Activated CD4-positive, alpha-beta memory T cell treated with anti-CD3 and anti-CD28 coated beads, Interleukin-2, amount 10 ng/mL, durations not matched to agents 7 days and 5 days (primary cell): ENCODE measurements around the gene SNX4. TPM values are rescaled to one million over a fixed set of nuclear protein-coding genes. Genes with fewer than 3 reads are reported as not detected.
"Not testable (repeated sequence)": the region's sequence is repeated elsewhere in the genome, so short reads cannot be mapped to it uniquely, and the experiment has no call there.

Source experiments
- CTCF ChIA-PET: fragments of 350-600 bp; sonication (Branson Sonifier 250); formaldehyde crosslinking; loops from one replicate; lab custom pipeline; 2021; ENCODE audit warnings: antibody characterized with exemption, inconsistent platforms; lab: Charles Lee
- POLR2A ChIA-PET: fragments of 350-600 bp; sonication (Branson Sonifier 250); formaldehyde crosslinking; loops from one replicate; lab custom pipeline; 2021; ENCODE audit warnings: antibody characterized with exemption; lab: Charles Lee
- DNase-seq: peaks from one replicate; pipeline ENCODE4 v3.0.0-alpha.2; 2020
- H3K27ac Mint-ChIP-seq: one replicate; pipeline ENCODE4 v1.8.0; 2021; ENCODE audit warnings: mild to moderate bottlenecking, mixed read lengths
- H3K27me3 Mint-ChIP-seq: one replicate; pipeline ENCODE4 v1.8.0; 2021; ENCODE audit warnings: mixed read lengths
- H3K36me3 Mint-ChIP-seq: one replicate; pipeline ENCODE4 v1.8.0; 2021; ENCODE audit warnings: low read depth, mixed read lengths
- H3K4me1 Mint-ChIP-seq: one replicate; pipeline ENCODE4 v1.8.0; 2021; ENCODE audit warnings: mixed read lengths
- H3K4me3 Mint-ChIP-seq: one replicate; pipeline ENCODE4 v1.8.0; 2021; ENCODE audit warnings: mild to moderate bottlenecking, mixed read lengths
- H3K9me3 Mint-ChIP-seq: one replicate; pipeline ENCODE4 v1.8.0; 2021; ENCODE audit warnings: mixed read lengths
- total RNA-seq, 2 experiments: library from RNA; stranded (reverse); gene quantifications; one replicate each; pipeline ENCODE4 v1.2.3, GENCODE V29; 2021

SNX4 gene
- total RNA-seq, 2 experiments from 2014 or later, result 29.3 to 34.1 TPM

GRCh38 chr3:125418306-125418705 is 101.7 kb downstream of the SNX4 start:
- H3K36me3 Mint-ChIP-seq, result no peaks in the 10 kb centered on the region
- DNase-seq, result no peak
- H3K27ac Mint-ChIP-seq, result no peak overlapping the region
- H3K4me3 Mint-ChIP-seq, result no peak overlapping the region
- ChIA-PET POLR2A (no interaction called here), CTCF (no interaction called here)
- H3K27me3 Mint-ChIP-seq, result peaks cover 7% of the 10 kb centered on the region
- H3K4me1 Mint-ChIP-seq, result no peaks in the 10 kb centered on the region
- no peaks in the 10 kb centered on the region for H3K9me3 Mint-ChIP-seq

- ChIA-PET POLR2A (no interaction called here), CTCF (no interaction called here)
- H3K4me1 Mint-ChIP-seq, result no peaks in the 10 kb centered on the region
- H3K36me3 Mint-ChIP-seq, result no peaks in the 10 kb centered on the region
- H3K9me3 Mint-ChIP-seq, result no peaks in the 10 kb centered on the region
- peaks cover 22% of the 10 kb centered on the region for H3K27me3 Mint-ChIP-seq
- no peak overlapping the region for H3K4me3 Mint-ChIP-seq
- H3K27ac Mint-ChIP-seq, result no peak overlapping the region
- no peak for DNase-seq
These were observed 103.8 kb downstream of the SNX4 start for GRCh38 chr3:125416235-125416634.

- POLR2A ChIA-PET, result no interaction called here
- Mint-ChIP-seq H3K4me3 (no peak overlapping the region), H3K9me3 (no peaks in the 10 kb centered on the region), H3K27ac (no peak overlapping the region), H3K36me3 (no peaks in the 10 kb centered on the region), H3K4me1 (no peaks in the 10 kb centered on the region), H3K27me3 (peaks cover 33% of the 10 kb centered on the region)
- DNase-seq, result no peak
- CTCF ChIA-PET, result no interaction called here
These were observed 105.3 kb downstream of the SNX4 start for GRCh38 chr3:125414669-125415068.

GRCh38 chr3:125410922-125411321 is 109.1 kb downstream of the SNX4 start:
- Mint-ChIP-seq H3K9me3 (no peaks in the 10 kb centered on the region), H3K4me1 (peaks cover 2% of the 10 kb centered on the region), H3K36me3 (no peaks in the 10 kb centered on the region), H3K27ac (no peak overlapping the region), H3K27me3 (peaks cover 52% of the 10 kb centered on the region), H3K4me3 (no peak overlapping the region)
- no peak for DNase-seq
- POLR2A ChIA-PET, result no interaction called here
- CTCF ChIA-PET, result no interaction called here

- CTCF ChIA-PET, result no interaction called here
- no peak overlapping the region for H3K27ac Mint-ChIP-seq
These were observed 113.9 kb downstream of the SNX4 start for GRCh38 chr3:125406070-125406469.

GRCh38 chr3:125405515-125405914 is 114.5 kb downstream of the SNX4 start:
- H3K9me3 Mint-ChIP-seq, H3K36me3 Mint-ChIP-seq, H3K27ac Mint-ChIP-seq, POLR2A ChIA-PET, H3K4me1 Mint-ChIP-seq, H3K4me3 Mint-ChIP-seq, DNase-seq, CTCF ChIA-PET: not testable (repeated sequence)
- peaks cover 30% of the 10 kb centered on the region for H3K27me3 Mint-ChIP-seq

More at GRCh38 chr3:125406070-125406469, 113.9 kb downstream of the SNX4 start:
- H3K4me3 Mint-ChIP-seq, result no peak overlapping the region
- no peaks in the 10 kb centered on the region for H3K36me3 Mint-ChIP-seq
- H3K27me3 Mint-ChIP-seq, result peaks cover 31% of the 10 kb centered on the region
- DNase-seq, result no peak
- H3K4me1 Mint-ChIP-seq, result peaks cover 2% of the 10 kb centered on the region
- peaks cover 8% of the 10 kb centered on the region for H3K9me3 Mint-ChIP-seq
- POLR2A ChIA-PET, result no interaction called here

- peaks cover 8% of the 10 kb centered on the region for H3K9me3 Mint-ChIP-seq
- no peak for DNase-seq
- no peak overlapping the region for H3K4me3 Mint-ChIP-seq
- POLR2A ChIA-PET, result no interaction called here
- H3K27ac Mint-ChIP-seq, result no peak overlapping the region
- peaks cover 2% of the 10 kb centered on the region for H3K4me1 Mint-ChIP-seq
- CTCF ChIA-PET, result interaction anchor here (0.9 kb wide), 1 partner anchor 409 kb away, joined by 3 read pairs; no protein-coding TSS in a partner anchor
- peaks cover 24% of the 10 kb centered on the region for H3K27me3 Mint-ChIP-seq
- H3K36me3 Mint-ChIP-seq, result no peaks in the 10 kb centered on the region
These were observed 116.2 kb downstream of the SNX4 start for GRCh38 chr3:125403789-125404188.

GRCh38 chr3:125402639-125403038 is 117.4 kb downstream of the SNX4 start:
- CTCF ChIA-PET, result interaction anchor here (0.9 kb wide), 1 partner anchor 408 kb away, joined by 3 read pairs; no protein-coding TSS in a partner anchor
- Mint-ChIP-seq H3K27me3 (peaks cover 27% of the 10 kb centered on the region), H3K9me3 (peaks cover 8% of the 10 kb centered on the region)

GRCh38 chr3:125401402-125401801 is 118.6 kb downstream of the SNX4 start:
- ChIA-PET CTCF (interaction anchor here (1.0 kb wide), 1 partner anchor 184 kb away, joined by 4 read pairs; no protein-coding TSS in a partner anchor), POLR2A (no interaction called here)
- Mint-ChIP-seq H3K27me3 (peaks cover 26% of the 10 kb centered on the region), H3K27ac (no peak overlapping the region), H3K36me3 (no peaks in the 10 kb centered on the region), H3K9me3 (peaks cover 8% of the 10 kb centered on the region), H3K4me1 (peaks cover 2% of the 10 kb centered on the region), H3K4me3 (no peak overlapping the region)
- DNase-seq, result no peak

More at GRCh38 chr3:125402639-125403038, 117.4 kb downstream of the SNX4 start:
- no peaks in the 10 kb centered on the region for H3K36me3 Mint-ChIP-seq
- POLR2A ChIA-PET, result no interaction called here
- H3K27ac Mint-ChIP-seq, result no peak overlapping the region
- DNase-seq, result no peak
- H3K4me3 Mint-ChIP-seq, result no peak overlapping the region
- H3K4me1 Mint-ChIP-seq, result peaks cover 2% of the 10 kb centered on the region

GRCh38 chr3:125398952-125399351 is 121.0 kb downstream of the SNX4 start:
- Mint-ChIP-seq H3K9me3 (no peaks in the 10 kb centered on the region), H3K4me1 (no peaks in the 10 kb centered on the region), H3K27me3 (peaks cover 30% of the 10 kb centered on the region), H3K27ac (no peak overlapping the region), H3K4me3 (no peak overlapping the region), H3K36me3 (no peaks in the 10 kb centered on the region)
- ChIA-PET POLR2A (no interaction called here), CTCF (interaction anchor here (0.7 kb wide), 1 partner anchor 34 kb away, joined by 3 read pairs; no protein-coding TSS in a partner anchor)
- DNase-seq, result no peak

Other genes with a start within 250 kb of the SNX4 start
- gene ZNF148, start 144.9 kb downstream of the SNX4 start, total RNA-seq, result 10 to 100 TPM; 36.9 to 41.9 TPM
- gene OSBPL11, start 75.3 kb upstream of the SNX4 start, total RNA-seq, result 10 to 100 TPM; 13.0 to 13.6 TPM